ENCODE measurements around the gene CORO7.
"Not testable (repeated sequence)": the region's sequence is repeated elsewhere in the genome, so short reads cannot be mapped to it uniquely, and the experiment has no call there.

Gene CORO7

GRCh38 chr16:4403133-4403949 is 13.1 kb downstream of the CORO7 start:
- no peak for DNase-seq (ENCODE audit: low read depth, low spot score)
- in situ Hi-C loops (cut with HindIII; ENCODE audit: low sequenced_read_pairs) = no loop called here
- no peak for TF ChIP-seq CTCF (IDR thresholded peaks at IDR 0.05; ENCODE audit: low read depth, low read length)
- no peak overlapping the region for H3K4me3 ChIP-seq (ENCODE audit: low read depth, low read length)

- peak; percentile 65 for TF ChIP-seq CTCF (IDR thresholded peaks at IDR 0.05; ENCODE audit: low read depth, low read length)
- in situ Hi-C loops (cut with HindIII; ENCODE audit: low sequenced_read_pairs) = no loop called here
Measured at GRCh38 chr16:4402439-4403132, 13.8 kb downstream of the CORO7 start.

GRCh38 chr16:4401510-4401909 is 14.9 kb downstream of the CORO7 start:
- in situ Hi-C loops (cut with HindIII; ENCODE audit: low sequenced_read_pairs) = no loop called here
- no peak for TF ChIP-seq CTCF (IDR thresholded peaks at IDR 0.05; ENCODE audit: low read depth, low read length)
- DNase-seq (ENCODE audit: low read depth, low spot score) = no peak
- no peak overlapping the region for H3K4me3 ChIP-seq (ENCODE audit: low read depth, low read length)

More at GRCh38 chr16:4402439-4403132, 13.8 kb downstream of the CORO7 start:
- H3K4me3 ChIP-seq (ENCODE audit: low read depth, low read length) = no peak overlapping the region
- DNase-seq (ENCODE audit: low read depth, low spot score) = peak; percentile 76

GRCh38 chr16:4401094-4401501 is 15.3 kb downstream of the CORO7 start:
- no peak for DNase-seq (ENCODE audit: low read depth, low spot score)
- H3K4me3 ChIP-seq (ENCODE audit: low read depth, low read length) = no peak overlapping the region
- in situ Hi-C loops (cut with HindIII; ENCODE audit: low sequenced_read_pairs) = no loop called here
- TF ChIP-seq CTCF (IDR thresholded peaks at IDR 0.05; ENCODE audit: low read depth, low read length) = no peak

GRCh38 chr16:4399001-4399730 is 17.2 kb downstream of the CORO7 start:
- TF ChIP-seq CTCF (IDR thresholded peaks at IDR 0.05; ENCODE audit: low read depth, low read length) = no peak
- no peak overlapping the region for H3K4me3 ChIP-seq (ENCODE audit: low read depth, low read length)
- DNase-seq (ENCODE audit: low read depth, low spot score) = no peak
- in situ Hi-C loops (cut with HindIII; ENCODE audit: low sequenced_read_pairs) = no loop called here

GRCh38 chr16:4395055-4395726 is 21.2 kb downstream of the CORO7 start:
- H3K4me3 ChIP-seq (ENCODE audit: low read depth, low read length) = no peak overlapping the region
- in situ Hi-C loops (cut with HindIII; ENCODE audit: low sequenced_read_pairs) = no loop called here
- no peak for DNase-seq (ENCODE audit: low read depth, low spot score)
- TF ChIP-seq CTCF (IDR thresholded peaks at IDR 0.05; ENCODE audit: low read depth, low read length) = no peak

GRCh38 chr16:4393850-4394249 is 22.5 kb downstream of the CORO7 start:
- DNase-seq (ENCODE audit: low read depth, low spot score); in situ Hi-C loops (cut with HindIII; ENCODE audit: low sequenced_read_pairs); H3K4me3 ChIP-seq (ENCODE audit: low read depth, low read length): not testable (repeated sequence)

Data from astrocyte of the spinal cord (primary cell).